Measurements from ENCODE around the gene ZNF282. TPM values are rescaled to one million over a fixed set of nuclear protein-coding genes. Genes with fewer than 3 reads are reported as not detected.

The ZNF282 gene
- total RNA-seq, 2 donors from 2014 or later: 11.5 to 13.3 TPM

Other genes with a start within 250 kb of the ZNF282 start
- 10 to 100 TPM; 56.2 to 95.3 TPM for gene PDIA4, start 167.0 kb upstream of the ZNF282 start, total RNA-seq
- 1 to 10 TPM; 2.9 to 3.0 TPM for gene ZNF786, start 104.8 kb upstream of the ZNF282 start, total RNA-seq
- 1 to 10 TPM in 1 of 2 donors, under 1 TPM in 1; 0.79 to 1.0 TPM for gene ZNF425, start 69.2 kb upstream of the ZNF282 start, total RNA-seq
- gene ZNF398, start 48.1 kb upstream of the ZNF282 start, total RNA-seq: 10 to 100 TPM in 1 of 2 donors, 1 to 10 TPM in 1; 7.3 to 10.7 TPM
- 1 to 10 TPM; 4.9 to 6.0 TPM for gene ZNF212, start 44.1 kb downstream of the ZNF282 start, total RNA-seq
- gene ZNF783, start 66.7 kb downstream of the ZNF282 start, total RNA-seq: 1 to 10 TPM; 5.8 to 8.6 TPM